Measurements from ENCODE around the gene INSRR. TPM values are rescaled to one million over a fixed set of nuclear protein-coding genes. Genes with fewer than 3 reads are reported as not detected.

Gene INSRR
- total RNA-seq, 2 donors from 2014 or later: under 0.01 TPM; not detected in 1

GRCh38 chr1:156807627-156808026 is 51.3 kb downstream of the INSRR start:
- intact Hi-C loops (cut with DNase I): no loop called here

GRCh38 chr1:156806512-156807440 is 52.1 kb downstream of the INSRR start:
- no peak overlapping the region for H3K4me3 ChIP-seq
- 69 to 75% methylated on average over 5 to 7 of the region's 7 CpGs for WGBS, 2 donors
- DNase-seq: no peak
- intact Hi-C loops (cut with DNase I): no loop called here
- H3K9me3 ChIP-seq: no peaks in the 10 kb centered on the region
- H3K4me1 ChIP-seq: no peaks in the 10 kb centered on the region
- ATAC-seq: no peak
- no peak for TF ChIP-seq POLR2A (IDR thresholded peaks at IDR 0.05)
- H3K27me3 ChIP-seq: no peaks in the 10 kb centered on the region
- peak overlapping the region in 1 of 4 donors; percentile 32 for H3K27ac ChIP-seq
- no peaks in the 10 kb centered on the region for H3K36me3 ChIP-seq (replicated peaks in 1 of 2; ENCODE audit: insufficient read depth in 1 of 2, low read depth in 2 of 2)

More at GRCh38 chr1:156807627-156808026, 51.3 kb downstream of the INSRR start:
- 85 to 89% methylated on average over 2 of the region's 2 CpGs for WGBS, 2 donors
- no peak overlapping the region for H3K4me3 ChIP-seq
- no peaks in the 10 kb centered on the region for H3K27me3 ChIP-seq
- H3K36me3 ChIP-seq (replicated peaks in 1 of 2; ENCODE audit: insufficient read depth in 1 of 2, low read depth in 2 of 2): no peaks in the 10 kb centered on the region
- ATAC-seq (no peak), DNase-seq (no peak)
- H3K4me1 ChIP-seq: no peaks in the 10 kb centered on the region
- TF ChIP-seq POLR2A (IDR thresholded peaks at IDR 0.05) (no peak), CTCF (IDR thresholded peaks at IDR 0.05) (no peak)
- H3K27ac ChIP-seq: no peak overlapping the region
- H3K9me3 ChIP-seq: no peaks in the 10 kb centered on the region

GRCh38 chr1:156805766-156806511 is 53.0 kb downstream of the INSRR start:
- Histone ChIP-seq H3K4me1 (no peaks in the 10 kb centered on the region), H3K9me3 (no peaks in the 10 kb centered on the region), H3K27ac (peak overlapping the region in 1 of 4 donors; percentile 32), H3K36me3 (replicated peaks in 1 of 2; ENCODE audit: insufficient read depth in 1 of 2, low read depth in 2 of 2) (no peaks in the 10 kb centered on the region), H3K4me3 (no peak overlapping the region), H3K27me3 (no peaks in the 10 kb centered on the region)
- intact Hi-C loops (cut with DNase I): no loop called here
- WGBS, 2 donors: 92 to 100% methylated on average over 1 to 3 of the region's 3 CpGs
- no peak for TF ChIP-seq CTCF (IDR thresholded peaks at IDR 0.05)
- no peak for TF ChIP-seq POLR2A (IDR thresholded peaks at IDR 0.05)
- no peak for ATAC-seq
- DNase-seq: peak in 3 of 4 donors; percentile 25 to 50 (median 36)

GRCh38 chr1:156804572-156805243 is 54.2 kb downstream of the INSRR start:
- Histone ChIP-seq H3K27me3 (no peaks in the 10 kb centered on the region), H3K27ac (no peak overlapping the region), H3K4me3 (no peak overlapping the region), H3K4me1 (no peaks in the 10 kb centered on the region), H3K9me3 (no peaks in the 10 kb centered on the region), H3K36me3 (replicated peaks in 1 of 2; ENCODE audit: insufficient read depth in 1 of 2, low read depth in 2 of 2) (peaks cover 3% of the 10 kb centered on the region in 2 donors)
- no peak for TF ChIP-seq POLR2A (IDR thresholded peaks at IDR 0.05)
- no peak for TF ChIP-seq CTCF (IDR thresholded peaks at IDR 0.05)
- ATAC-seq (no peak), DNase-seq (peak in 1 of 4 donors; percentile 30)
- 55 to 57% methylated on average over 4 to 6 of the region's 6 CpGs for WGBS, 2 donors
- intact Hi-C loops (cut with DNase I): no loop called here

GRCh38 chr1:156804026-156804425 is 54.9 kb downstream of the INSRR start:
- TF ChIP-seq CTCF (IDR thresholded peaks at IDR 0.05): no peak
- TF ChIP-seq POLR2A (IDR thresholded peaks at IDR 0.05): no peak
- intact Hi-C loops (cut with DNase I): no loop called here
- ATAC-seq (no peak), DNase-seq (no peak)
- 53 to 62% methylated on average over 3 of the region's 3 CpGs for WGBS, 2 donors
- H3K27me3 ChIP-seq: no peaks in the 10 kb centered on the region
- no peaks in the 10 kb centered on the region for H3K9me3 ChIP-seq
- H3K27ac ChIP-seq: no peak overlapping the region
- H3K4me3 ChIP-seq: no peak overlapping the region
- no peaks in the 10 kb centered on the region for H3K4me1 ChIP-seq
- peaks cover 3 to 6% of the 10 kb centered on the region in 2 donors for H3K36me3 ChIP-seq (replicated peaks in 1 of 2; ENCODE audit: insufficient read depth in 1 of 2, low read depth in 2 of 2)

Data from body of pancreas (tissue), 4 donors.